HG02763 (cell line): Measurements from ENCODE around the gene DLG2.

Source experiments
- ATAC-seq: cut with Tn5 transposase; IDR thresholded peaks from one replicate; pipeline ENCODE4 v1.9.1; 2021; ENCODE audit warnings: mild to moderate bottlenecking, moderate library complexity; ENCODE audit not compliant: unreplicated experiment

The DLG2 gene

GRCh38 chr11:84247926-84248325 is 1379.2 kb downstream of the DLG2 start:
- no peak for ATAC-seq

GRCh38 chr11:84247129-84247528 is 1380.0 kb downstream of the DLG2 start:
- no peak for ATAC-seq

DNA sequence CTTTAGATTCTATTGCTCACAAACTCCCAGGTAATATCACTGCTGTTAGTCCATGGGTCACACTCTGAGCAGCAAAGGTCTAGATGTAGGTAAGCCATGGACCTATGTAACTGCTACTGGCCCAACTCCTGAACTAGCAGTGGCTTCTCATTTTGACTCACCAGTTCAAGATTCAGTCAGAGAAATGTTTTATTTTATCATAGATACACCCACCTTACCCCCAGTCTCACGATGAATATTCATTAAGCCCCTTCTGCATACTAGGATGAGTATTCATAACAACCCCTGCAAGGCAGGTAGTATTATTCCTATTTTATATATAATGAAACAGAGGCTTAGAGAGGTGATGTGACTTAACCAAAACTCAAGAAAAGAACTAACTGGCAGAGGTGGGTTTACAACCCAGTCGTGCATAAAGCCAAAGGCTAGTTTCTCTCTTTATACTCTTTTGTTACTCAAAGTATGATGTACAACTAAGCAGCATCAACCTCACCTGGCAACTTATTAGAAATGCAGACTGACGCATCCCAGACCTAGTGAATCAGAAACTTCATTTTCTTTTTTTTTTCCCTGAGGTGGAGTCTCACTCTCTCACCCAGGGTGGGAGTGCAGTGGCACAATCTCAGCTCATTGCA is 1383.4 kb downstream of the DLG2 start:
- ATAC-seq = peak; percentile 63

DNA sequence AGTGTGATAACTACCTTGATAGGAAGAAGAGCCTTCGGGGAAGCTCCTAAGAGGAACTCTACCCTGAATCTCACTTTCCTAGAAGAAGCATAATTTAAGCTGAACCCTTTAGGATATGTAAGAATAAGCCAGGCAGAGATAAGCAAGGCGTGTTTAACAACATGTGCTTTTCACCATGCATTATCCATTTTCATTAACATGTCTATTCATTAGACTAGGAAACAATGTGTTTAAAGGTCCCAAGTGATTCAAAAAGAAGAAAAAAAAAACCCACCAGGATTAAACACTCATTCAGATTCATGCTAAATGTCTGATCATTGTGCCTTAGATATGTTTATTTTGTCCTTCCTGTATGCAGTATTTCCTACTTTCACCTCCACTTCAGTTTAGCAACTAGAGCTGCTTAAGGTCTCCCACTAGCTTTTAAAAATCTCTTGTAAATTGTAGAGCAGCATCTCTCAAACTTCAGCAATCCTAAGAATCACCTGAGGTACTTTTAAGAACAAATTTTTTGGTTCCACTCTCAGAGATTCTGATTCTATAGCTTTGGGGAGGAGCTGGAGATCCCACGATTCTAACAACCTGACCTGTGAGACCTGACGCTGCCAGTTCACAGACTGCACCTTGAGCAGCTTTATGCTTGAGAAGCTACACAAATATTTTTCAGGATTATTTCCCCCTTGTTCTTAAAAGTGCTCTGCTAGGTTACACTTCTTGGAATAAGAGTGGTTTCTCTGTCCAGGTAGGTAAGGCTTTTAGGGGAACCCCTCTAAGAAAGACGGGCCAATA is 1385.6 kb downstream of the DLG2 start:
- no peak for ATAC-seq

- no peak for ATAC-seq
Observed at GRCh38 chr11:84240847-84241246, 1386.3 kb downstream of the DLG2 start.

DNA sequence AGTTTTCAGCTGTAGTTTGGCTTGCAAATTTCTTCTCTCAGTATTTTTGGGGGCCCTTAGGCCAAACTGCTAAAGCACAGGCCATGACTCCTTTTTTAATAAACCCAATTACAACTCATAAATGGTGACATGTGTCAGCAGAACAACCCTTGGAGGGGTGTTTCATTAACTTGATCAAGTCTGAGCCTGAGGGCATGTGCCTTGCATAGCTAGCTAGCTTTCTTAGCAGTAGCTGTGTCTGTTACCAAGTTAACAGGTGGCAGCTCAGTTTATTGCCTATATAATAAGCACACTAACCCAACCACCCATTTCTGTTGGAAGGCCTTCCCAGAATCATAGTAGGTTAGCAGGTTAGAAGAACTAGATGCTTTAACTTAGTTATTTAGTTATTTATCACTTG is 1390.7 kb downstream of the DLG2 start:
- no peak for ATAC-seq

- ATAC-seq = no peak
Observed at GRCh38 chr11:84234462-84235202, 1392.5 kb downstream of the DLG2 start.

- no peak for ATAC-seq
Observed at GRCh38 chr11:84234011-84234410, 1393.1 kb downstream of the DLG2 start.

DNA sequence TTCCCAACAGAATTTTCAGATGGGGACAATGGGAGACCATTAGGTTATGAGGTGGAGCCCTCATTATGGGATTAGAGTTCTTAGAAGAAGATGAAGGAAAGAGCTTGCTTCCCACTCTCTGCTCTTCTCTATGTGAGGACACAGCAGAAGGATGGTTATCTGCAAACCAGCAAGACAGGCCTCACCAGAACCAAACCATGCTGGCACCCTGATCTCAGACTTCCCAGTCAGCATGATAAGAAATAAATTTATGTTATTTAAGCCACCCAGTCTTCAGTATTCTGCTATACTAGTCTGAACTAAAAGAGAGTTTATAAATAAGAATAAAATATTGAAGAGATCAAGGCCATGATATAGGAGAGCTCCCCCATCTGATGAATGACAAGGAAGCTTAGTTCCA is 1394.6 kb downstream of the DLG2 start:
- ATAC-seq = no peak

DNA sequence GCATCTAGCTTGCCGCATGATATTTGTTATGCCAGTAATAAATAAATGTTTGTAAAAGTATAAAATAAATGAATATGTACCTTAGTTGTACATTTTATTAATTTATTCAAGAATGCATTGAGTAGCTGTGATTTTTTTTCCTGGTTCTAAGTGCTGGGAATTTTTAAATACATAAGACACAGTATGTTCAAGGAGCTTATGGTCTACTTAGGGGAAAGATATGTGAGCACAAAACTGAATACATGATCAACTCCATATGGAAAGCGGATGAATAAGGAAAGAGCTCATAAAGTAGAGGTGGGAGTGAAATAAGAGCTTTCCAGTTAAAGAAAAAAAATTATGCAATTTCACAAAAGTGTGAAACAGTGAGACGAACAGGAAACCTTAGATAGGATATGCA is 1396.7 kb downstream of the DLG2 start:
- ATAC-seq = no peak

- ATAC-seq = no peak
Observed at GRCh38 chr11:84227970-84228665, 1399.0 kb downstream of the DLG2 start.

DNA sequence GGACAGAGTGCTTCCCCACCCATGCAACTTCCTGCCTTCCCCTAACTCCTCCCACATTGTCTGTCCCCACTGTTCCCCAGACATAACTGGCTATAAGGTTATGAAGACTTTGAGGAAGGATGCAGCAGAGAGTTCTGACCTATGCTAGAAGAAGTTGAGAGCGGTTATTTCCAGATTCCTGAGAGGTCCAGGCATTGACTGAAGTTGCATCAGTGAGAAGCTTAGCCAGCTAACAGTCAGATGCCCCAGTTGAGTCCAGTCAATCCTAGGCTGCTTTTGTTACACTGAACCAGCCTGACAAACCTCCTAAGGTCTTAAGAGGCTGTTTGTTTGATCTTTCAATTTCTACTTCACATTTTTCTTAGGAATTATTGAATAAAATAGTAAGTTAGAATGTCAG is 1403.1 kb downstream of the DLG2 start:
- no peak for ATAC-seq

DNA sequence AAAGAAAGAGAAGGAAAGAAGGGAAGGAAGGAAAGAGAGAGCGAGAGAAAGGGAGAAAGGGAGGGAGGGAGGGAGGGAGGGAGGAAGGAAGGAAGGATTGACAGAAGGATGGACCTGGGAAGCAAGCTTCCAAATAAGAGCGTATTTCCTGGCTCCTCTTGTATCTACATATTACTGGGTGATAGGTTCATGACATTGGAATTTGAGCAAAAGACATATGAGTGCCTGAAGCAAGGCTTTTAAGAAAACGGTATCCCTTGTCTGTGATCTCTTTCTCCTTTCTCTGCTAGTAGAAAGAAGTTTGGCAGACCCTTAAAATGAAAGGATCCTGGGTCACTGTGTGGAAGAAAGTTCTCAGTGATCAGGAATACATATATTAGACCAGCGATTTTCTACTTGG is 1408.8 kb downstream of the DLG2 start:
- no peak for ATAC-seq

DNA sequence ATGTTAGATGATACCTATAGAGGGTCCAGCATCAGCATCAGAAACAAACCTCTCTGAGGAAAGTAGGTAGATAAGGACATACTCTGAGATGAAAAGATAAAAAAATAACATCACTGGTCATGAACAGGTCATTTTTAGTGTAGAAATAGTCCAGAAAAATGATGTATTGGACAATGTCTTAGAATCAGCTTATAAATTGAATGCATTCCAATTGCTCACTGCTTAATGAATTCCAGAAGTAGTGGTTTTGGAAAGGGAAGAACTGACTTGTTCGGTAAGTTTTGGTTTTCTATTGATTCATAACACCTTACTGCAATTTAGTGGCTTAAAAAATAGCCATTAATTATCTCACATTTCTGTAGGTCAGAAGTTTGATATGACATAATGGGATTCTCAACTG is 1411.5 kb downstream of the DLG2 start:
- no peak for ATAC-seq

- no peak for ATAC-seq
Observed at GRCh38 chr11:84214557-84214956, 1412.6 kb downstream of the DLG2 start.

GRCh38 chr11:84212468-84213390 is 1414.4 kb downstream of the DLG2 start:
- ATAC-seq = no peak

GRCh38 chr11:84211896-84212295 is 1415.2 kb downstream of the DLG2 start:
- no peak for ATAC-seq

GRCh38 chr11:84194696-84195095 is 1432.4 kb downstream of the DLG2 start:
- ATAC-seq = no peak

DNA sequence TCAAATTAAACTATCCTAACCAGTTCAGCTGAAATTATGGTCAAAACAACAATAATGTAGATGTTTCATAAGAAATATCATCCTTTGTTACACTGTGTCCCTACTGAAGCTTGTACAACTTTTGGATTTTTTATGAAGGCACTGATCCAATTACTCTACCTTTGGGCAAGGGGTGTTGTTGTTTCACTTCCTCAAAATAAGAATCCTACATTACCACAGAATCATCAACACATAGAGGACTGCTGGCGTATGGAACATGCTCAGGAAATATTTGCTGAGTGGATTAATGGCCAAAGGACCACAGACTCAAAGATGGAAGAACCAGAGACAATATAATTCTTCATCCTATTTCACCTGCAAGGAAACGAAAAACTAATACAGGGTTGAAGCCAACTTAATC is 1433.4 kb downstream of the DLG2 start:
- ATAC-seq = no peak

DNA sequence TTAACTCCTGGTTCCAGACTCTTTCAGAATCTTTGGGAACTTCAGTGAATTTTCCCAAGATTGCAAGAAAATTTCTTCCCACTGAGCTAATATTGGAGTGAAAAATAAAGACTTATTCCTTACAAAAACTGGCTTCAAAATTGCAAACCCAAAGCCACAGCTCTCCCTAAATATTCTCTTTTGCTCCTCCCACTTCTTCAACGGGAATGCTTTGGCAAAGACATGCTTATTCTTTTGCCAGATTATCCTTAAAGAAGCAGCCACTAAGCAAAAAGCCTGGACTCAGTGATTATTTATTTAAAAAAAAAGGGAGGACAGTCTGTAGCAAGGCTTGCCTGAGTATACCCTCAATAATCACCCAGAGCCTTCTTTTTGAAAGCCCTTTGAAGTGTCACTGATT is 1438.6 kb downstream of the DLG2 start:
- no peak for ATAC-seq
